Posterior vena cava (tissue), 2 donors: ENCODE measurements around the gene CCT5. TPM values are rescaled to one million over a fixed set of nuclear protein-coding genes. Genes with fewer than 3 reads are reported as not detected.
"Not testable (repeated sequence)": the region's sequence is repeated elsewhere in the genome, so short reads cannot be mapped to it uniquely, and the experiment has no call there.

ENCODE experiments used
- DNase-seq: peaks from one replicate; pipeline ENCODE4 v3.0.0-alpha.2; 2020; ENCODE audit warnings: low spot score
- intact Hi-C, 2 donors: fragments of 100-400 bp; cut with DNase I; formaldehyde crosslinking; loops; one replicate each; pipeline versions ENCODE4 v1.14.1 to v1.14.2; 2022 to 2023
- total RNA-seq, 2 donors: library from RNA; stranded (reverse); fragmentation: NEBNext Ultra II Directional; extraction: Animal tissue kit (Norgen Biotek cat#: 25700); gene quantifications; one replicate each; pipeline ENCODE4 v1.2.1, GENCODE V29; 2021
- donor health status: DM: yes; HTN: yes; CAD: no.
- donor health status: DM: yes; HTN: yes; CAD: no.

Gene CCT5
- total RNA-seq, 2 donors from 2014 or later, result 97.0 to 124 TPM

GRCh38 chr5:10272053-10272874 lies 22.2 kb downstream of the CCT5 start:
- intact Hi-C loops, result no loop called here
- no peak for DNase-seq

- intact Hi-C loops, result not testable (repeated sequence)
Measured at GRCh38 chr5:10272875-10273209, 22.8 kb downstream of the CCT5 start.

GRCh38 chr5:10275460-10275859 lies 25.4 kb downstream of the CCT5 start:
- DNase-seq, result no peak
- intact Hi-C loops, result no loop called here

More at GRCh38 chr5:10272875-10273209, 22.8 kb downstream of the CCT5 start:
- DNase-seq, result not testable (repeated sequence)

DNA sequence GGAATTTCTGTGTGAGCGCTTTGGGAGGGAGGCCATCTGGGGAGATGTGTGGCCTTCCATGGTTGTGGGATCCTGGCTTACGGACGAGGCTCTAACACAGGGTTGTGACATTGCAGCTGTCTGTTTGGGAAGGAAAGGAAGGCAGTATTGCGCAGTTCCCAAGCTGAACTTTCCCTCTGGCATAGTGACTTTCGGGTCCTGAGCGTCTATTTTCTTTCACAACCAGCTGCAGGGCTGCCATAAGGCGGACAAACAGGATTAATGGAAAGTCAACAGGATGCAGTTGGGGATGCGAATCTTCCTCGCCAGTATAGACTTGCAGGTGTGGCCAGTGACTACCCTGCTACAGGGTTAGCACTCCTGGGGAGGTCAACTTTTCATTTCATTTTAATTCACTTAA lies 25.9 kb downstream of the CCT5 start:
- no peak for DNase-seq
- intact Hi-C loops, result no loop called here

- no peak for DNase-seq
- intact Hi-C loops, result no loop called here
Measured at GRCh38 chr5:10276691-10277090, 26.6 kb downstream of the CCT5 start.

DNA sequence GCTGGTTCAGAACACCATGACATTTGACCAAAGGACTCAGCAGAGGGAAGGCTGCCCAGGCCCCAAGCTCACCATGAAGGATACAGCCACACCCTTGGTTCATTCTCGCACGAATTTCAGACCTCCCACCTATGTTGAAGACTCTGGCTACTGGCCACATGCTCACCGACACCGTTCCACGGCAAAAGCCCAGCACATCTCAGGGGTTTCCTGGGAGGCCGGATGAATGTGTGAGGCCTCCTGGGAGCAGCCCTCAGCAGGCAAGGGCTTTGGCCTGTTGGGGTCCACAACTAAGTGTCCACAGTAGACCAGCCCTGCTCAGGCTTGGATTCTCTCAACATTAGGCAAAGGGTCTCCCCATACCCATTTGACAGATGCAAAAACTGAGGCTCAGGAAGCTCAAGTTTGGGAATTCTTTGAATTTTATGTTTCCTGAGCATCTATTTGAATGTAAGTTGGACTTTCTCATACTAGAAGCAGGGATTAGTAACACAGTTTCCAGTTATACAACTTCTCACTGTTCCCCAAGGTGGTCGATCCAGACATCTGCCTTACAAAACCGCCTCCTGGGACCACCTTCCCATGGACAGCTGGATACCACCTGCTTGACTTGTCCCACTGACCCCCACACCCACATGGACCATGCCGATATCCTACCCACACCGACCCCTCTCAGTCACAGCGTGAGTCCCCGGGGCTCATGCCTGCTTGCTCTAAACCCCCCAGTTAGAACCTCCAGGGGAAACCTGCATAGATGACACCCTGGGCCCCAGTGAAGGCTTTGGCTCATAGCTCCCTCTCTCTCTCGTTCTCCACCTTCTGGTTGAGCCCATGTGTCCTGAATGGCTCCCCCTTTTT lies 27.9 kb downstream of the CCT5 start:
- DNase-seq, result no peak
- intact Hi-C loops, result no loop called here

DNA sequence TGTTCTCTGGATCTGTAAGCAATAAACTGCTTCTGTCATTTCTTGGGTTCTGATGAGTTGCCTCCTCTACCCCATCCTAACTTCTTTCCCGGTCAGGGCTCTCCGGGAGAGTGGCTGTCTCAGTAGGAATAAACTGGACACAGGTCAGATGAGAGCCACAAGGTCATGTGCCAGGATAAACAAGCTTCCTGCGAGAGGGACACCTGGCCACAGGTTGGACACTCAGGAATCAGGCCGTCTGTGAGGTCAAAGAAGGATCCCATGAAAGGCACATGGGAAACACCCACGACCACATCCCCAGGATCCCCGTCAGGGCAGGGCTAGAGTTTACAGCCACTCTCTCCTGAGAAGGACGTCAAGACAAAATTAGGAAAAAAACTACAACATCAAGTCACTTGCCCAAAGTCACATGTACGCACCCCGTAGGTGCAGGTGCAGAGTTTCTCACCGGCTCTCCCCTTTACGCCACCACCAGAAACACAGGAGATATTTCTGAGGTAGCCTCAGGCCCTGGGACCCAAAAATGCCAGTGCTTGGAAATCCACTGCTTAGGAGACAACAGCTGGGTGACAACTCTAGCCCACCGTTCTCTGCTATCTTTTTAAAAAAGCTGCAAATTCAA lies 28.7 kb downstream of the CCT5 start:
- intact Hi-C loops, result no loop called here

GRCh38 chr5:10279328-10279727 lies 29.2 kb downstream of the CCT5 start:
- intact Hi-C loops, result no loop called here
- DNase-seq, result no peak

More for the DNA sequence above, 28.7 kb downstream of the CCT5 start:
- DNase-seq, result no peak

DNA sequence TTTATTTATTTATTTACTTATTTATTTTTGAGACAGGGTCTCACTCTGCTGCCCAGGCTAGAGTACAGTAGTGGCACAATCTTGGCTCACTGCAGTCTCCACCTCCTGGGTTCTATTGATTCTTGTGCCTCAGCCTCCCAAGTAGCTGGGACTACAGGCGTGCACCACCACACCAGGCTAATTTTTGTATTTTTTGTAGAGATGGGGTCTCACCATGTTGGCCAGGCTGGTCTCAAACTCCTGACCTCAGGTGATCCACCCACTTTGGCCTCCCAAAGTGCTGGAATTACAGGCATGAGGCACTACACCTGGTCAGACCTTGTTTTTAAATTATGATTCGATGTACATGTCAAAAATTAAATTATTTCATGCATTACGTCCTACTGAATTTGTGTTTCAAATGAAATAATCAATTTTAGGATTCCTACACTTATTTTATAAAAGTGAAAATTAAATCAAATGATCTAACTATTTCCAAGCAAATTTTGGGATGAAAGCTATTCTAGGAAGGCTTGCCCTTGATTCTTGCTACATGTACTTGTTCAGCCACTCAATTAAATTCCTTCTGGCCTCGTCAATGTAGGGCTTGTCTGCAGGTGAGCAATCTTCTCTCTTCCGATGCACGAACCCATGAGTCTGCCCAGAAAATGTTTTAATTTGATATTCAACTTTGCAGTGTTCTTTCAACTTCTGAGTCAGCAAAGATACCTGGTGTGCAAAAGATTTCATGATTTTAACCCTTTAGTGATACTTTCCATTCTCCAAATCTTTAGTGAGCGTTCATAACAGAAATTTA lies 30.0 kb downstream of the CCT5 start:
- DNase-seq, result no peak
- intact Hi-C loops, result loop anchor here (10.0 kb wide), 1 partner anchor 145 kb away; no protein-coding TSS in a partner anchor

DNA sequence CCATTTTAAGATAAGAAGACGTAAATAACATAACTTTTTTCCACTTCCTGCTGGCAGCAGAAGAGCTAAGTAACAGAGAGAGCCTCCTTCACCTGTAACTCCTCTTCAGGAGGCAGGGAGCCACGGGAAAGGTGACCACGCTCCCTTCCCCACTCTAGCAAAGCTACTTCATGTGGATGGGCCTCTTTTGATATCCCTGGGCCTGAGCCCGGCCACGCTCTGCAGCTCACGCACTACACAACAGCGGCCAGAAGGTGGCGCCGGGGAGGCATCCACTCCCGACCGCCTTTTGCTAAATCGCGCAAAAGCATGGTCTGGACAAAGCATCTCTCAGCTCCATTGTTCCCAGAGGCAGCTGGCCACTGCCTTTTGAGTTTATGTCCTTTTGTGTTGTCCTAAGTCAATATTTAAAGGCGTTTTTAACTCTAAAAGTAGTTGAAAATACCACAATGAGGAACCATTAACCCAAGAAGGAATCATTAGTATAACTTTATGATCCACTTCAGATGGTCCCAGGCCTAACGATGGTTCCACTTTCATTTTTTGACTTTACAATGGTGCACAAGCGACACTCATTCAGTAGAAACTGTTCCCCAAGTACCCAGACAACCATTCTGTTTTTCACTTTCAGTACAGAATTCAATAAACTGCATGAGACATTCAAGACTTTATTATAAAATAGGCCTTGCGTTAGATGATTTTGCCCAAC lies 34.0 kb downstream of the CCT5 start:
- intact Hi-C loops, result loop anchor here (10.0 kb wide), 1 partner anchor 141 kb away; no protein-coding TSS in a partner anchor
- peak; percentile 96 for DNase-seq

DNA sequence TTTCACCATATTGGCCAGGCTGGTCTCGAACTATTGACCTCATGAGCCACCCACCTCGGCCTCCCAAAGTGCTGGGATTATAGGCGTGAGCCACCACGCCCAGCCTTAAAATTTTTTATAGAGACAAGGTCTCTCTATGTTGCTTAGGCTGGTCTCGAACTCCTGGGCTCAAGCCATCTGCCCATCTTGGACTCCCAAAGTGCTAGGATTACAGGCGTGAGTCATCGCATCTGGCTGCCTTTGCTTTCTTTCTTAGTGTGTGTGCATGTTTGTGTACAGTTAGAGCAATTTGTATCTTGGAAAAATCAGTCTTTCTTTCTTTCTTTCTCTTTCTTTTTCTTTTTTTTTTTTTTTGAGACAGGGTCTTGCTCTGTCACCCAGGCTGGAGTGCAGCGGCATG lies 35.3 kb downstream of the CCT5 start:
- intact Hi-C loops, result loop anchor here (10.0 kb wide), 1 partner anchor 139 kb away; no protein-coding TSS in a partner anchor
- not testable (repeated sequence) for DNase-seq

DNA sequence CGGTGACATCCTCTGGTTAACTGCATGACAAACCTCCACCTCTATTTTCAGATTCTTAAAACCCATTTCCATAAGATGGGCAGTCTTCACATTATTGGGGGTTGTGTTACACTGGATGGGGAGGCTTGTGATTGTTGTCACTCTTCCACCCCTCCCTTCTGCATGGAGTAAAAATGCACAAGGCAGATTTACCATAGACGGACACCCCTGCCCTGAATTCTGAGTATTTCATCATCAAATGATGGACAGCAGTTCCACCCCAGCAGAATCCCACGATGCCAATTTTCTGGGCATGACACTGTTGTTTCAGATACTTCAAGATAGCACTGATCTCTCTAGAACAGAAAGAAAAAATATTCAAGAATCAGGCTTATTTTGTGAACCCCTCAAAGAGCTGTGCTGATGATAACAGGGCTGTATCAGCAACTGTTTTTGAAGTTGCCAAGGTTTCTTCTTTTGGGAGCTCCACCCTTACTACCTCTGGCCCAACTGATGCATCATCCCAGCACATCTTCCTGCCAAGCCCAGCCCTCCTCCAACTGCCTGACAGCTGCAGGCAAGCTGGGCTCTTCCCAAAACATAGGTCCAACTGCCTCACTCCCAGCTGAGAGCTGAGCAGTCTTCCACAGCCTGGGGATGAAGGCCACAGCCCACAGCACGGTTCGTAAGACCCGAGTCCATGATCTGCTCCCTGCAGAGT lies 36.2 kb downstream of the CCT5 start:
- no peak for DNase-seq
- intact Hi-C loops, result loop anchor here (10.0 kb wide), 1 partner anchor 138 kb away; no protein-coding TSS in a partner anchor

- intact Hi-C loops, result loop anchor here (10.0 kb wide), 1 partner anchor 138 kb away; no protein-coding TSS in a partner anchor
- no peak for DNase-seq
Measured at GRCh38 chr5:10286862-10287227, 36.8 kb downstream of the CCT5 start.

- no peak for DNase-seq
- intact Hi-C loops, result loop anchor here (10.0 kb wide), 1 partner anchor 136 kb away; no protein-coding TSS in a partner anchor
Measured at GRCh38 chr5:10288592-10289219, 38.6 kb downstream of the CCT5 start.

DNA sequence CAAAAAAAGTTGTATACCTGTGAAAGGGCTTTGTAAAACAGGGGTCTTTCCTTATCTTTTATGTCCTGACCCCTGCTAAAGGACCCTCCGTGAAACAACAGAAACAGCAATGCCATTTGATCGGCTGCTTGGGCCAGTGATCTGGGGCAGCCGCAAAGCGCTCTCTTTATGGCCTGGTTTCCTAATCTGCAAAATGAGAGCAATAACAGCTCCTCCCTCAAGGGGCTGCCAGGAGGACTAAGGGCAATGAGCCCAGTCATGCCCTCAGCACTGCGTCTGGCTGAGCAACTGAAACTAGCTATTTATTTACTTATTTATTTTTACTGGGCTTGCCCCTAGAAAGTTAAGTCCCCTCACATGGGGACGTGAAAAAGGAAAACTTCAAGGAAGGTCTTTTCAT lies 39.3 kb downstream of the CCT5 start:
- intact Hi-C loops, result loop anchor here (10.0 kb wide), 1 partner anchor 135 kb away; no protein-coding TSS in a partner anchor
- no peak for DNase-seq

GRCh38 chr5:10289991-10290390 lies 39.9 kb downstream of the CCT5 start:
- peak; percentile 38 for DNase-seq
- intact Hi-C loops, result loop anchor here (10.0 kb wide), 1 partner anchor 135 kb away; no protein-coding TSS in a partner anchor

- intact Hi-C loops, result no loop called here
- DNase-seq, result no peak
Measured at GRCh38 chr5:10290438-10290837, 40.4 kb downstream of the CCT5 start.
